HUDEP-2 (cell line): Measurements from ENCODE around the gene CHEK2.
"Not testable (repeated sequence)": the region's sequence is repeated elsewhere in the genome, so short reads cannot be mapped to it uniquely, and the experiment has no call there.

Experiments used
- DNase-seq, 76 experiments: peaks; one replicate each; lab custom pipeline; 2025; ENCODE audit not compliant: unreplicated experiment in 76 of 76; lab: John Stamatoyannopoulos, UW

The CHEK2 gene

DNA sequence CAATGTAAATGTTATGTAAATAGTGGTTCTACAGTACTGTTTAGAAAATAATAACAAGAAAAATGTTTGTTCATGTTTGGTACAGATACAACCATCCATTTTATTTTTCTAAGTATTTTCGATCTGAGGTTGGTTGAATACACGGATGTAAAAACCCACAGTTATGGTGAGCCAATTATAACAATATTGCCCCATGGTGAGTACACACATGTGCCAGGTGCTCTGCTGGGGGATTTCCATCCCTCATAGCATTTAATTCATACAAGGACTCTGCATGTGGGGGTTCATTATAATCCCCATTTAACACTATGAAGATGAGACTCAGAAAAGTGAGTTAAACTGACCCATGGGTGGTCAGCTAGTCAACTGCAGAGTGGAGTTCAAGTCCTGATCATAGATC is 38.7 kb downstream of the CHEK2 start:
- no peak for DNase-seq

DNA sequence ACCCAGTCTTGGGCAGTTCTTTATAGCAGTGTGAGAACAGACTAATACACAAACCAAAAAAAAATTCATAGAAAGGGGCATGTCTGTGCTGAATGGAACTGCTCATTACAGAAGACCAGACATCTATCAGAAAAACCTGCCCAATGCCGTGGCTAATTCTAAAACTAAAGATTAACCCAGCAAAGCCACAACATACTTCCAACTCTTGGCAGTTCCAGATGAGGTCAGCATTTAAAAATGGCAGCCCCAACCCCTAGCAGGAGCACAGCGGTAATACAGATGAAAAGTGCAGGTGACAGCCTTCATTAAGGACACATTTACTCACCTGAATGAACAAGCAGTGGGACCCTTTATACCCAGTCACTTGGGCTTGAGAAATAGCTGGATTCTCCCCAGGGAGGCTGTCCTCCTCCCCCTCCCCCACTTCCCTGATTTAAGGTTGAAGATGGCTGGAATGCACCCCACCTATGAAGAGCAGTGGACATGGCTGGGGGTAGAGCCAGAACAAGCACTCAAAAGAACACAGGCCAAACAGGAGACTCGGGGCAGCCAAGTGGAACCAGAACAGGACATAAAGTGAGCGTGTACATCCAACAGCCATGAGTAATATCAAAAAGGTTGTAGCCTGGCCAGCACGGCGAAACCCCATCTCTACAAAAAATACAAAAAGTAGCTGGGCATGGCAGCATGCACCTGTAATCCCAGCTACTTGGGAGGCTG is 48.4 kb downstream of the CHEK2 start:
- not testable (repeated sequence) for DNase-seq

DNA sequence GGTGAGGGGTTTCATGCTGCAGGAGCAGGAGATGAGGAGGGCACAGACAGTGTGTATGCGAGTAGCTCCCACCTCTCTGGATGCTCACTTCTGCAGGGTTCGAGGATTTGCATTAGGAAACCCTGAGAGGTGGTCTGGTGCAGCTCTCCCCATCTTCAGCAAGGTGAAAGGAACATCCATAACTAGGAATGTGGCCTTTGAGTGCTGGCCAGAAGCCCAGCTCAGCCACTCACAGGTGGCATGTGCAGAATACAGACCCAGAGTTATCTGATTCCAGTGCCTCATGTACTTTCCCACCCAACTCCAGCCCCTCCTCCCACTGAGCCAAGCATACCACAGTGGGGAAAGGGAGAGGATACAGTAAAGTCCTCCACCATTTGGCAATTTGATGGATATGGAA is 51.8 kb downstream of the CHEK2 start:
- DNase-seq: not testable (repeated sequence)

DNA sequence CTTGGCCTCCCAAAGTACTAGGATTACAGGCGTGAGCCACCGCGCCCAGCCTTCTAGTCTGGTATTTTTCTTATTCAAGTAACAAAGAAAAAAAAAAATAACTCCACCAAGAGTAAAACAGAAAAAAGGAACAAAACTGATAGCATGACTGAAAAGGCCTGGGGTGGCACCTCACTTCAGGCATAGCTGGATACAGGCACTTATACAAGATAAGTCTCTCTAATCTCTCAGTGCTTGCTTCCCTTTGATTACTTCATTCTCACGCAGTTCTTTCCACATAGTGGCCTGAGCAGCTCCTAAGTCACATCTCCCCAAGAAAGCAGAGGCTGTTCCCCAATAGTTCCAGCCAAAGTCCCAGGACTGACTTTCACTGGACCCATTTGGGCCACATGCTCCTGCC is 58.7 kb downstream of the CHEK2 start:
- DNase-seq: peak in 21 of 76 experiments; percentile 1 to 31 (median 11)

DNA sequence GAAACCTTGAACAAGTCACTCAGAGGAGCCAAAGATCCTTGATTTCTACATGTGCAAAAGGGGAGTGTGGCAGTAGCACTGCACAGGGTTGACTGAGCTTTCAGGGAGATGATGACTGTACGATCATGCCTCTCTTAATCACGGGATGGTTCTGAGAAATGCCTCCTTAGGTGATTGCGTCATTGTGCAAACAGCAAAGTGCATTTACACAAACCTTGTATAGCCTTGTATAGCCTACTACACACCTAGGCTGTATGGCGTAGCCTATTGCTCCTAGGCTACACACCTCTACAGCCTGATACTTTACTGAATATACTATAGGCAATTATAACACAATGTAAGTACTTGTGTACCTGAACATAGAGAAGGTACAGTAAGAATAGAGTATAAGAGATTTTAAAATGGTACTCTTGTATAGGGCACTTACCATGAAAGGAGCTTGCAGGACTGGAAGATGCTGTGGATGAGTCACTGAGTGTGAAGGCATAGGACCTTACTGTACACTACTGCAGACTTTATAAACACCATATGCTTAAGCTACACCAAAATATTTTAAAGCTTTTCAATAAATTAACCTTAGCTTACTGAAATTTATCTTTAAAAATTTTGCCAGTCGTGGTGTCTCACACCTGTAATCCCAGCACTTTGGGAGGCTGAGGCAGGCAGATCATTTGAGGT is 60.7 kb downstream of the CHEK2 start:
- not testable (repeated sequence) for DNase-seq

DNA sequence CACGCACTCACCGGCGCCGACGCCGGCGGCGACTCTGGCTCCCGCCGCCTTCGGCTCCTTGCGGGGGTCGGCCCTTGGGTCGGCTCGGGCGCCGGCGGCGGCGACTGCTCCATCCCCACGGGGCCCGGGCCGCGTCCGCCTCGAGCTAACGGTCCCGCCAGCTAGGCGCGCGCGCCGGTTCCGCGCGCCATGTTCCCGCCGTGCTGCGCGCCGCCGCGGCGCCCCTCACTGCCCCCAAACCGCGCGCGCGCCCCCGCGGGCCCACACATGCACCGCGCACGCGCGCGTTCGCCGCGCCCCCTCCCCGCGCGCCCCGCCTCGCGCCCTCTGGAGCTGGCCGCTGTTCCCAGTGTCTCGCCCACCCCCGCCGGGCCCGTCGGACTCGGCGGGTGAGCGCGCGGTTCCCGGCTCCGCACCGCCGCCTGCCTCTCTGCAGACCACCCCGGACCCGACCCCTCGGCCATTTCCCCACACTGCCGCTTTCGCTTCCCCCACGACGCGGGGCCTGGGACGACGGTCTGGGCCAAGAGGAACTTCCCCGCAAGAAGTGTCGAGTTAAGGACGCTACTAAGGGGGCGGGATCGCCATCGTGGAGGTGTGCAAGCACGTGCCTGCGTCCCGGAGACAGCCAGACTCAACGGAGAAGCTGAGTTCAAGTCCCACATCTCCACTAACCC is 61.9 kb downstream of the CHEK2 start, which contains the start of gene TTC28:
TTC28 (minus strand) TSS at position 230 of the 677 bp plus-strand sequence; CDS start at position 113, 117 bp downstream.
- DNase-seq: peak in 45 of 76 experiments; percentile 4 to 71 (median 37)

DNA sequence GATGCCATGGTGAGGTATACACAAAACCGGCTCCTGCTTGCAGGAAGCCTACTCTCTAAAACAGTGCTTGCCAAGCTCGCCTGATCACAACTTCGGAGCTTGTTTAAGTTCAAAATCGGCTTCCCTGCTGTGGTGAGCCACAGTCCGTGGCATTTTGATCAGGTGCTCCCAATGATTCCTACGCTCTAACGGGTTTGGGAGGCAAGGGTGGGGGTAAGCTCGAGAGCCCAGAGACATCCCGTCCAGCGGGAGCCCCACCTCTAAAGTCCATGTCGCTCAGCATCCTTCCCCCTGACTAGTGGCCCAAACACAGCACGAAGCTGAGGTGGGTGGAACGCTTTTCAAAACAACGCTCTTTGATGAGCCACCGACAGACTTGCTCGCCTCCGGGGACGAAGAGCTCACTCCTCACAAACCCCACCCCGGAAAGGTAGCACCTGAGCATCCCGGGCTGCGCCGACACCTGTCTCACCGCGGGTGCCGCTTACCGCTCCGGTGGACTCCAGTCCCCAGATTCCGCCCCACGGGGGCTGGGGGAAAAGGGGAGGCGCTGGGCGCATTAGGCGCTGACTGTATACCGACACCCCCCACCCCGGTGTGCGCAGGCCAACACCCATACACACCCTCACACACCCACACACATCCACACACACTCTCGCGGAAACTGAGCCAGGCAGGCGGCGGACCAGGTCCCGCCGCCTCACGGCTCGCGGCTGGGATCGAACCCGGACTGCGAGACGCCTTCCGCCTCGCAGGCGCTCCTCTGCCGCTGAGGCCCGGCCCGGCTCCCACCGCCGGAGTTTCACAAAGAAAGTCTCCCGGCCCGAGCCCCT is 62.6 kb downstream of the CHEK2 start:
- peak in 6 of 76 experiments; percentile 3 to 34 (median 16) for DNase-seq

DNA sequence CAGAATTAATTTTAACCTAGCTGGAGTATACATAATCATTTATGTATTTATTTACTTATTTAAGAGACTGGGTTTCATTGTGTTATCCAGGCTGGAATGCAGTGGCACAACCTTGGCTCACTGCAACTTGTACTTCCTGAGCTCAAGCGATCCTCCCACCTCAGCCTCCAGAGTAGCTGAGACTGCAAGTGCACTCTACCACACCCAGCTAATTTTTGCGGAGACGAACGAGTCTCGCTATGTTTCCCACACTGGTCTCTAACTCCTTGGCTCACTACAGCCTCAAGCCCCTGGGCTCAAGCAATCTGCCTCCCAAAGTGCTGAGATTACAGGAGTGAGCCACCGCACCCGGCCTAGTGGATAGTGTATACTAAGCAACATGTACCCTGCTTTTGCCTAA is 63.5 kb downstream of the CHEK2 start:
- DNase-seq: not testable (repeated sequence)

DNA sequence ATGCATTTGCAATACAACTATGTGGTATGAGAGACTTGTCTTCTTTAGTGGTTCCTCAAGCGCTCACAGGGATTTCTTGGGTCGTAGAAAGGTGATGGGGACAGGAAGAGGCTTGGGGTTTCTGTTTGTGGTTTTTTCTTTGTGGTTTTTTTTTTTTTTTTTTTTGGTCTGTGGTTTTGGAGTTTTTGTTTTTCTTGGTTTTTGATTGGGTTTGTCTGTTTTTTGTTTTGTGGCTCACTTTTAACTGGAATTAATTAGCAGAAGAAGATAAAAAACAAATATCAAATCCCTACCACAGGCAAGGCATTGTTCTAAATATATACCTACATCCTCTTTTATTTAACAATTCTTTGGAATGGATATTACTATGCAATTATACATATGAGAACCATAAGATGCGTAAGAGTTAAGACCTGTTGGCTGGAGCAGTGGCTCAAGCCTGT is 67.5 kb downstream of the CHEK2 start:
- peak in 7 of 76 experiments; percentile 1 to 25 (median 5) for DNase-seq

DNA sequence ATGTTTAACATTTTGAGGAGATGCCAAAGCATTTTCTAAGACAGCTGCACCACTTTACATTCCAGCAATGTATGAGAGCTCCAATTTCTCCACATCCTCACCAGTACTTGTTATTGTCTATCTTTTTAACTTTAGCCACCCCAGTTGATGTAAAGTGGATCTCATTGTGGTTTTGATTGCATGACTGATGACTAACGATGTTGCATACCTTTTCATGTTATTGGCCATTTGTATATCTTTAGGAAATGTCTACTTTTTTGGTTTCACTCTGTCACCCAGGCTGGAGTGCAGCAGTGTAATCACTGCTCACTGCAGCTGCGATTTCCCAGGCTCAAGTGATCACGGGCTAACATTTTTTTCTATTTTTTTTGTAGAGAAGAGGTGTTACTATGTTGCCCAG is 70.9 kb downstream of the CHEK2 start:
- no peak for DNase-seq

DNA sequence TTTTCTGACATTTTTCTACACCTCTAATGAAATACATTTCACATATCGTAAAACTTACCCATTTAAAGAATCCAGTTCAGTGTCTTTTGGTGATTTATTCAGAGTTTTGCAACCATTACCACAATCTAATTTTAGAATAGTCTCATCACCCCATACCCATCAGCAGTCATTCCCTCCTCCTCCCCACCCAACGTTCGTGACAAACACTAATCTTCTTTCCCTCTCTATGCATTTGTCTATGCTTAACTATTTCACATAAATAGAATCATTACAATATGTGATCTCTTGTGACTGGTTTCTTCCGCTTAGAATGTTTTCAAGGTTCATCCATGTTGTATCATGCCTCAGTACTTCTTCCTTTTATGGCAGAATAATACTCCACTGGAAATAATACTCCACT is 71.5 kb downstream of the CHEK2 start:
- DNase-seq: no peak

DNA sequence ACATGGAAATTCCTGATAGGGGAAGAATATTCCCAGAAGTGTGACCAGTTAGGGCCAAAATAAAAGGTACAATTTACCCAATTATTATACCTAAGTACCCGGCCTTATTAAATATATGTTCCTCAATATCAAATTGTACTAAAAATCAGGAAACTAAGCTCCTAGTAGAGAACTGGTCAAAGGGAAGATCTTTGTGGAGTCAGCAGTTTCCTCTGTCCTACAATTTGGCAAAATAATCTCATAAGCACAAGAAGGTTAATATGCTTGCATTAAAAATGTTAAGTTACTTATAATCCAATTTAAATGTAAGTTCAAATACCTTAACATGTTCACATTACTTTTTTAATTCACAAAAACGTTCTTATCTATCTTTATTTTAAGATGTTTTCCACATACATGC is 72.2 kb downstream of the CHEK2 start:
- no peak for DNase-seq

DNA sequence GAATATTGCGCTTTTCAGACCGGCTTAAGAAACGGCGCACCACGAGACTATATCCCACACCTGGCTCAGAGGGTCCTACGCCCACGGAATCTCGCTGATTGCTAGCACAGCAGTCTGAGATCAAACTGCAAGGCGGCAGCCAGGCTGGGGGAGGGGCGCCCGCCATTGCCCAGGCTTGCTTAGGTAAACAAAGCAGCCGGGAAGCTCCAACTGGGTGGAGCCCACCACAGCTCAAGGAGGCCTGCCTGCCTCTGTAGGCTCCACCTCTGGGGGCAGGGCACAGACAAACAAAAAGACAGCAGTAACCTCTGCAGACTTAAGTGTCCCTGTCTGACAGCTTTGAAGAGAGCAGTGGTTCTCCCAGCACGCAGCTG is 78.1 kb downstream of the CHEK2 start:
- DNase-seq: not testable (repeated sequence)

DNA sequence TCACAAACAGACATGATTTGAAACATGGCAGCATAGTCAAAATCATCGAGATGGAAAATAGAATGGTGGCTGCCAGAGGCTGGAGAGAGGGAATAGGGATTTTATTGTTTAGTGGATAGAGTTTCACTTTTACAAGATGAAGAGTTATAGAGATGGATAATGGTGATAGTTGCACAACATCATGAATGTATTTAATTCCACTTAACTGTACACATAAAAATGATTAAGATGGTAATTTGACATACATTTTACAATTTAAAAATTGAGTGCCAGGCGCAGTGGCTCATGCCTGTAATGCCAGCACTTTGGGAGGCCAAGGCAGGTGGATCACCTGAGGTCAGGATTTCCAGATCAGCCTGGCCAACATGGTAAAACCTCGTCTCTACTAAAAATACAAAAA is 83.2 kb downstream of the CHEK2 start:
- DNase-seq: no peak

DNA sequence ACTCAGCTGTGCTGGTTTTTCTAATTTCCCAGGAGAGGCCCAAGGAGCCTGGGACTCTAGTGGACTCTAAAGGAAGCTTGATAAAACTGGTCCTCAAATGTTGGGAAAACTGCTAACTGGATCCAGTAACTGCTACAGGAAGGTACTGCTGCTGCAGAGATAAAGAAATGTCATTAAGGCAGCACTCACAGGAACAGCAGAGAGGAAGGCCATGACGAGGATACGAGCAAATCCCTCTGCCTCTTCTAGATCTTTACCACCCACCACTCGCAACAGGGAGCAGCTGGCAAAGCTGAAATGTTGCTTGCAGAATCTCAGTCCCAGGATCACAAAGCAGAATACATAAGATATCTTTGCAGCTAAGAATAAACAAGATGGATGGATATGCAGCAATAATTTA is 85.4 kb downstream of the CHEK2 start:
- DNase-seq: no peak

DNA sequence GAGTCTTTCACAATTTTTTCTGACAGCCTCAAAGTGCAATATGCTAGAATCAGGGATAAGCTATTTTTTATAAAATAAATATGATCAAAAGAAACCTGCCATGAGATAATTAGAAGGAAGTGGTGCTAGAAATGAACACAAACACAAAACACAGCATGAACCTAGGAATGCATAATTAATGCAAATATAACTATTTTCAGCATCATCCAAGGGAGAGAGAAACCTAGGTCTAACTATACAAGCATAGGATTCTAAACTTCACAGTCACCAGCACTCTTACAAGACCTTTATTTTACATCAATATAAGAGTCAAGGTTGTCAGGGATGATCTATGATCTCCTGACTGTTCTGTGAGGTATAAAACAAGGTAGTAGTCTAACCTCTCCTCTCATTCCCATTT is 91.2 kb downstream of the CHEK2 start:
- no peak for DNase-seq

DNA sequence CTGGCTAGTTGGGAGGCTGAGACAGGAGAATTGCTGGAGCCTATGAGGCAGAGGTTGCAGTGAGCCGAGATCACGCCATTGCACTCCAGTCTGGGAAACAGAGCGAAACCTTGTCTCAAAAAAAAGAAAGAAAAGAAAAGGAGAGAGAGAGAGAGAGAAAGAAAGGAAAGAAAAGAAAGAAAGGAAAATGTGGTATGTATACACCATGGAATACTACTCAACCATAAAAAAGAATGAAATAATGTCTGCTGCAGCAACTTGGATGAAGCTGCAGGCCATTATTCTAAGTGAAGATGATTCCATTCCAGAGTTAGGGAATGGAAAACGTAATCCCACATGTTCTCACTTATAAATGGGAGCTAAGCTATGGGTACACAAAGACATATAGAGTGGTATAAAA is 92.8 kb downstream of the CHEK2 start:
- no peak for DNase-seq

DNA sequence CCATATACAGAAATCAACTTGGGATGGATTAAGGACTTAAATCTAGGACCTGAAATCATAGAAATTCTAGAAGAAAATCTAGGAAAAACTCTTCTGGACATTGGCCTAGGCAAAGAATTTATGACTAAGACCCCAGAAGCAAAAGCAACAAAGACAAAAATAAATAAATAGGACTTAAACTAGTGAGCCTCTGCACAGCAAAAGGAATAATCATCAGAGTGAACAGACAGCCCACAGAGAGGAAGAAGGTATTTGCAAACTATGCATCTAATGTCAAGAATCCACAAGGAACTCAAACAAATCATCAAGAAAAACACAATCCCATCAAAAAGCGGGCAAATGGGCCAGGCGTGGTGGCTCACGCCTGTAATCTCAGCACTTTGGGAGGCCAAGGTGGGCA is 94.4 kb downstream of the CHEK2 start:
- no peak for DNase-seq

DNA sequence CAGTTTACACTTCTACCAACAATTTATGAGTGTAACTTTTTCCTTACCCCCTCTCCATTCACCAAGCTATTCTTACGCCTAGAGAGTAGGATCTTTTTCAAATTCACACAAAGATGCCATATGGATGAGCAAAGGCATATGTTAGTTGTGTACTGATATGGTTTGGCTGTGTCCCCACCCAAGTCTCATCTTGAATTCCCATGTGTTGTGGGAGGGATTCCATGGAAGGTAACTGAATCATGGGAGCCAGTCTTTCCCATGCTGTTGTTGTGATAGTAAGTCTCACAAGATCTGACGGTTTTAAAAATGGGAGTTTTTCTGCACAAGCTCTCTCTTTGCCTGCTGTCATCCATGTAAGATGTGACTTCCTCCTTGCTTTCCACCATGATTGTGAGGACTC is 102.3 kb downstream of the CHEK2 start:
- DNase-seq: no peak
